Stomach (tissue), 9 donors: Measurements from ENCODE around the gene KIRREL3. TPM values are rescaled to one million over a fixed set of nuclear protein-coding genes. Genes with fewer than 3 reads are reported as not detected.

Source experiments
- DNase-seq, 2 donors: peaks; one replicate each; pipeline versions ENCODE4 v3.0.0 to v3.0.0-alpha.2; 2013 to 2019
- H3K27ac ChIP-seq, 5 donors: fragments of 200-600 bp in 4 of 5; sonication (generic) in 4 of 5; one replicate each; pipeline ENCODE4 v1.5.1; 2013 to 2019; ENCODE audit warnings: mild to moderate bottlenecking in 1 of 5, moderate library complexity in 1 of 5
- H3K27me3 ChIP-seq, 3 donors: fragments of 200-600 bp; sonication (generic); one replicate each; pipeline ENCODE4 v1.5.1; 2017 to 2019; ENCODE audit warnings: mixed run types in 1 of 3
- H3K36me3 ChIP-seq, 4 donors: fragments of 200-600 bp; sonication (generic); 1 replicate in 3 of 4; 2 replicates in 1 of 4; pipeline ENCODE4 v1.5.1; 2016 to 2019
- H3K4me1 ChIP-seq, 4 donors: fragments of 200-600 bp; sonication (generic); one replicate each; pipeline ENCODE4 v1.5.1; 2016 to 2019
- H3K4me3 ChIP-seq, 4 donors: fragments of 200-600 bp; sonication (generic) in 3 of 4; one replicate each; pipeline ENCODE4 v1.5.1; 2016 to 2019; ENCODE audit warnings: mild to moderate bottlenecking in 1 of 4
- H3K9me3 ChIP-seq, 4 donors: fragments of 200-600 bp; sonication (generic); one replicate each; pipeline ENCODE4 v1.5.1; 2016 to 2019
- CTCF ChIP-seq, 7 experiments: fragments of 450-650 bp in 4 of 7; fragments of 200-600 bp in 3 of 7; sonication (generic) in 3 of 7; IDR thresholded peaks; one replicate each; pipeline ENCODE4 v1.5.1; 2016 to 2019; ENCODE audit warnings: antibody characterized with exemption in 7 of 7, control low read depth in 2 of 7, mild to moderate bottlenecking in 1 of 7
- EP300 ChIP-seq: sonication (generic); formaldehyde crosslinking; IDR thresholded peaks from one replicate; pipeline ENCODE4 v1.6.1; 2017; ENCODE audit warnings: antibody characterized with exemption
- POLR2A ChIP-seq, 4 donors: fragments of 450-650 bp; IDR thresholded peaks; one replicate each; pipeline ENCODE4 v1.6.1; 2016; ENCODE audit warnings: antibody characterized with exemption in 4 of 4, control low read depth in 2 of 4, mild to moderate bottlenecking in 1 of 4, moderate library complexity in 1 of 4
- POLR2AphosphoS5 ChIP-seq, 3 donors: sonication (generic); formaldehyde crosslinking; IDR thresholded peaks; one replicate each; pipeline ENCODE4 v1.6.1; 2016; ENCODE audit warnings: antibody characterized with exemption in 3 of 3
- WGBS, 5 donors: extraction: QIAGEN DNeasy Blood & Tissue Kit in 3 of 5; methylation state at CpG; one replicate each; pipeline versions ENCODE4 v1.1.5 to v1.1.7; 2013 to 2018; 5-methylcytosine and 5-hydroxymethylcytosine counted together
- intact Hi-C: fragments of 100-400 bp; cut with DNase I; formaldehyde crosslinking; loops from one replicate; pipeline ENCODE4 v1.15.1; 2023; ENCODE audit warnings: low total_unique reads
- polyA plus RNA-seq, 3 donors: library from polyadenylated mRNA; stranded (reverse); fragments of 200-250 nt; gene quantifications; one replicate each; pipeline ENCODE4 v1.2.3, GENCODE V29; 2013
- total RNA-seq, 5 donors: library from RNA; depleted of rRNA; stranded (reverse); fragments of >200 nt; gene quantifications; one replicate each; pipeline versions ENCODE4 v1.1.0 to v1.2.3, GENCODE V29; 2014 to 2016
- donor health status: healthy with polysubstance abuse.
- donor health status: Bipolar disorder and iron deficiency.
- donor health status: healthy.

Gene KIRREL3
- total and polyA plus RNA-seq, 8 donors = 0.10 to 1.7 (median 0.38) TPM; not detected in 4

GRCh38 chr11:126695293-126695692 lies 305.3 kb downstream of the KIRREL3 start:
- H3K27ac ChIP-seq = no peak overlapping the region
- no peak overlapping the region for H3K4me3 ChIP-seq
- H3K4me1 ChIP-seq = no peaks in the 10 kb centered on the region
- intact Hi-C loops = no loop called here
- DNase-seq = no peak
- peaks cover 0 to 6% (median 4%) of the 10 kb centered on the region in 4 donors for H3K9me3 ChIP-seq
- 67 to 80% (median 69%) methylated on average over 4 of the region's 4 CpGs for WGBS, 5 donors
- H3K27me3 ChIP-seq = peaks cover 0 to 12% (median 0%) of the 10 kb centered on the region in 3 donors
- H3K36me3 ChIP-seq = no peaks in the 10 kb centered on the region
- TF ChIP-seq POLR2A (IDR thresholded peaks at IDR 0.05) (no peak), POLR2AphosphoS5 (IDR thresholded peaks at IDR 0.05) (no peak), EP300 (no peak), CTCF (IDR thresholded peaks at IDR 0.05) (no peak)

- no peak for DNase-seq
- Histone ChIP-seq H3K4me1 (no peaks in the 10 kb centered on the region), H3K27ac (no peak overlapping the region), H3K9me3 (peaks cover 0 to 6% (median 4%) of the 10 kb centered on the region in 4 donors), H3K27me3 (peaks cover 0 to 12% (median 0%) of the 10 kb centered on the region in 3 donors), H3K36me3 (no peaks in the 10 kb centered on the region), H3K4me3 (no peak overlapping the region)
- intact Hi-C loops = no loop called here
- TF ChIP-seq POLR2A (IDR thresholded peaks at IDR 0.05) (no peak), EP300 (no peak)
- 80 to 84% (median 83%) methylated on average over 11 of the region's 11 CpGs for WGBS, 5 donors
Measured at GRCh38 chr11:126694065-126694625, 306.4 kb downstream of the KIRREL3 start.

GRCh38 chr11:126687477-126687876 lies 313.1 kb downstream of the KIRREL3 start:
- Histone ChIP-seq H3K36me3 (no peaks in the 10 kb centered on the region), H3K4me1 (no peaks in the 10 kb centered on the region), H3K9me3 (peaks cover 0 to under 1% (median 0%) of the 10 kb centered on the region in 4 donors), H3K4me3 (no peak overlapping the region), H3K27me3 (peaks cover 0 to 24% (median 3%) of the 10 kb centered on the region in 3 donors), H3K27ac (no peak overlapping the region)
- no peak for DNase-seq
- 80 to 92% (median 86%) methylated on average over 2 of the region's 2 CpGs for WGBS, 5 donors
- no peak for TF ChIP-seq POLR2A (IDR thresholded peaks at IDR 0.05)
- no peak for TF ChIP-seq POLR2AphosphoS5 (IDR thresholded peaks at IDR 0.05)
- no peak for TF ChIP-seq CTCF (IDR thresholded peaks at IDR 0.05)
- no peak for TF ChIP-seq EP300
- intact Hi-C loops = no loop called here

- intact Hi-C loops = no loop called here
- H3K9me3 ChIP-seq = no peaks in the 10 kb centered on the region
- no peak overlapping the region for H3K27ac ChIP-seq
- H3K4me1 ChIP-seq = no peaks in the 10 kb centered on the region
- TF ChIP-seq EP300 (no peak), CTCF (IDR thresholded peaks at IDR 0.05) (no peak), POLR2AphosphoS5 (IDR thresholded peaks at IDR 0.05) (no peak), POLR2A (IDR thresholded peaks at IDR 0.05) (no peak)
- no peak overlapping the region for H3K4me3 ChIP-seq
- peaks cover 0 to 24% (median 3%) of the 10 kb centered on the region in 3 donors for H3K27me3 ChIP-seq
- no peaks in the 10 kb centered on the region for H3K36me3 ChIP-seq
- 70 to 78% (median 72%) methylated on average over 4 of the region's 4 CpGs for WGBS, 5 donors
- DNase-seq = no peak
Measured at GRCh38 chr11:126686938-126687337, 313.6 kb downstream of the KIRREL3 start.
